LNCaP clone FGC (cell line): ENCODE results near the gene SLC45A3.
"Not testable (repeated sequence)": the region's sequence is repeated elsewhere in the genome, so short reads cannot be mapped to it uniquely, and the experiment has no call there.

Source experiments
- DNase-seq: peaks from one replicate; pipeline ENCODE4 v3.0.0-alpha.2; 2011; ENCODE audit warnings: low read depth
- H3K4me3 ChIP-seq: 2 replicates; pipeline ENCODE4 v1.5.1; 2011; ENCODE audit warnings: mild to moderate bottlenecking, low read depth, low read length, control low read depth
- CTCF ChIP-seq: IDR thresholded peaks from 2 replicates; pipeline ENCODE4 v1.5.1; 2012; ENCODE audit warnings: mild to moderate bottlenecking; ENCODE audit not compliant: control insufficient read depth, insufficient read depth; ENCODE audit errors: extremely low read depth

The SLC45A3 gene

GRCh38 chr1:205680073-205680851, at the start of gene SLC45A3:
TSS of gene SLC45A3 (minus strand) at chr1:205680509. CDS start at chr1:205664656, 15,853 bp downstream.
- TF ChIP-seq CTCF = no peak
- H3K4me3 ChIP-seq = peak within 1 kb of the TSS; percentile 80
- no peak for DNase-seq

GRCh38 chr1:205726619-205727125, 46.4 kb upstream of the SLC45A3 start:
- no peak for TF ChIP-seq CTCF
- no peak for DNase-seq
- no peak overlapping the region for H3K4me3 ChIP-seq

GRCh38 chr1:205725514-205725913, 45.2 kb upstream of the SLC45A3 start:
- no peak overlapping the region for H3K4me3 ChIP-seq
- no peak for DNase-seq
- TF ChIP-seq CTCF = no peak

- not testable (repeated sequence) for DNase-seq, H3K4me3 ChIP-seq
Measured at GRCh38 chr1:205720740-205721139, 40.4 kb upstream of the SLC45A3 start.

GRCh38 chr1:205719762-205720161, 39.5 kb upstream of the SLC45A3 start:
- TF ChIP-seq CTCF = no peak
- DNase-seq = no peak
- H3K4me3 ChIP-seq = no peak overlapping the region

GRCh38 chr1:205719015-205719414, 38.7 kb upstream of the SLC45A3 start:
- no peak for DNase-seq
- no peak for TF ChIP-seq CTCF
- no peak overlapping the region for H3K4me3 ChIP-seq

- TF ChIP-seq CTCF = no peak
Measured at GRCh38 chr1:205716371-205717132, 36.2 kb upstream of the SLC45A3 start.

More at GRCh38 chr1:205716371-205717132, 36.2 kb upstream of the SLC45A3 start:
- no peak overlapping the region for H3K4me3 ChIP-seq
- DNase-seq = no peak
